HPDE6-E6E7 (cell line): ENCODE results near the gene RHD.
"Not testable (repeated sequence)": the region's sequence is repeated elsewhere in the genome, so short reads cannot be mapped to it uniquely, and the experiment has no call there.

Source experiments
- DNase-seq: peaks from one replicate; pipeline ENCODE4 v3.0.0; 2011; ENCODE audit warnings: missing footprints; ENCODE audit errors: extremely low spot score

The RHD gene

DNA sequence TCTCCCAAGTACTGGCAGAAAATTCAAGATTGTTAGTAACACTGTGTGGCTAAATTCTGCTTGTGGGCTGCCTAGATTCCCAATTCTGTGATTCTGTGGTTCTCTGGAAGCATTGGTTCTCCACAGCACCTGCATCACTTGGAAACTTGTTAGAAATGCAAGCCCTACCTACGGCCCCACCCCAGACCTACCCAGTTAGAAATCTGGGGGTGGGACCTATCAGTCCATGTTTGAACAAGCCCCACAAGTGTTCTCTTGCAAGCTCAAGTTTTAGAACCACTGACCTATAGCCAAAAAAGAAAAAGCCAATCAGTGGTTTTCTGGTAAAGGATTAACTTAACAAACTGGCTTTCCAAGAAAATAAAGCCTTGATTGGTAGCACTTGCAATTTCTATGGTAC, 35.9 kb downstream of the RHD start:
- not testable (repeated sequence) for DNase-seq

DNA sequence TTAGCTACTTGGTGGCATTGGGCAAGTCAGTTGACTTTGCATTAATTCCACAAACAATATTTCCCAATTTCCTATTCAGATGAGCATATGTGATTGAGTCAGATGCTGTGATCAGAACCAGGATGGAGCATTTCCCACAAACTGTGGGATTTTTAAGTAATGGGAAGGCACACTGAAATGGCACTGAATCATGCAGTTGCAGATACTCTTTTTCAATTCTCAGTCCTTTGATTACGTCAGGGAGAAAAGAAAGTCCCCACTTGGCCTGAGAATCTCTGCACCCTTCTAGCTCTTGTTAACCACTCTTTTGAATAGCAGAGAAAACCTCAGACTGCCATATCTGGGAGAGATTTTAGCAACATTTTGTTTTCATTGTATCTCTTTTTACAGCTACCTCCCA, 36.8 kb downstream of the RHD start:
- DNase-seq = not testable (repeated sequence)

DNA sequence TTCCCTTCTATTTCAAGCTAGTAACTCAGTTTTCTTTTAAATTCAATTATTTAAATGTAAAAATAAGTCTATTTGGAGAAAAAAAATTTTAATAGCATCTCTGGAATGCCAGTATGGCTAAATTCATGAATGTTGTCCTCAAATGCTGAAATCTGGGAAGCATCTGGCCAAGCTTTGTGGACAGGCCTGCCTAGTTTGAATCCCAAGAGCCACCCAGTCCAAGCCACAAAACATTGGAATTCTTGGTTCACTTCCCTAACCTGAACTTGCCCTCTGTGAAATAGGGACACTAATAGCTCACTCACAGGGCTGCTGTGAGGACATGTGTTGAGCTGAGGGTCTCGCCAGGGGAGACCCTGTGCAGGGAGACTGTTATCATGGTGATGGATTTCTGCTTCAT, 37.2 kb downstream of the RHD start:
- not testable (repeated sequence) for DNase-seq

DNA sequence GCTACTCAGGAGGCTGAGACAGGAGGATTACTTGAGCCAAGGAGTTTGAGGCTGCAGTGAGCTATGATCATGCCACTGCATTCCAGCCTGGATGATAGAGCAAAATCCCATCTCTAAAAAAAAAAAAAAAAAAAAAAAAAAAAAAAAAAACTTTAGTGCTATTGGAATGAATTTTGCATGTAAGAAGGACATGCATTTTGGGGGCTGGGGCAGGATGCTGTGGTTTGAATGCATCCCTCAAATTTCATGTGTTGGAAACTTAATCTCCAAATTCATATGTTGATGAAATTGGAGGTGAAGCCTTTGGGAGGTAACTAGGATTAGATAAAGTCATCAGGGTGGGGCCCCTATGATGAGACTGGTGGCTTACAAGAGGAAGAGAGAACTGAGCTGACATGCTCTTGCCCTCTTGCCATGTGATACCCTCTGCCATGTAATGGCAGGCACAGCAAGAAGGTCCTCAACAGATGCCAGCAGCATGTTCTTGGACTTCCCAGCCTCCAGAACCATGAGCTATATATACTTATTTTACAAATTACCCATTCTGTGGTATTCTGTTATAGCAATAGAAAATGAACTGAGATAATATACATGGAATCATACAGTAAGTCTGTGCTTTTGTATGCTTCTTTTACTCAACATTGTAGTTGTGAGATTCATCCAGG, 40.6 kb downstream of the RHD start:
- DNase-seq = not testable (repeated sequence)

DNA sequence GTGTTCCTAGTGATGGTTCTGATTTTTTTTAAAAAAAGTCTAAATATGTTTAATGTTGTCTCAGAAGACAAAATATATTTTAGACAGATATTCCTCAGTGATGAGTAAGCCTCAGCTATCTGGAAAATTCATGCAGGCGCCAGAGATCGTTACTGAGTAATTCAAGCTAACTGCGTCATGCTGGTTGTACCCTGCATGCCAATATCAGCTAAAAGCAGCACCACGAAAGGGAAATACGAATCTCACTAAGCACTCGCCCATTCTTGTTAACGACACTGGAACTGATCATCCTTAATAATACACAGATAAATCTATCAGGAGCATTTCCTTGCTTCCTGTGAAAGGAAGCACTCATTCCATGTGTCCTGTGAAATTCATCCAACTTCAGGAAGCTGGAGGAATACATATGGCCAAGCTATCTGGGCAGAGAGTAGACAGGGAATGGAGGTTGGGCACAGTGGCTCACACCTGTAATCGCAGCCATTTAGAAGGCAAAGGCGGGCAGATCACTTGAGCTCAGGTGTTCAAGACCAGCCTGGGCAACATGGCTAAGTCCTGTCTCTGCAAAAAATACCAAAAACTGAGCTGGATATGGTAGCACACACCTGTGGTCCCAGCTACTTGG, 48.1 kb downstream of the RHD start:
- DNase-seq = not testable (repeated sequence)

DNA sequence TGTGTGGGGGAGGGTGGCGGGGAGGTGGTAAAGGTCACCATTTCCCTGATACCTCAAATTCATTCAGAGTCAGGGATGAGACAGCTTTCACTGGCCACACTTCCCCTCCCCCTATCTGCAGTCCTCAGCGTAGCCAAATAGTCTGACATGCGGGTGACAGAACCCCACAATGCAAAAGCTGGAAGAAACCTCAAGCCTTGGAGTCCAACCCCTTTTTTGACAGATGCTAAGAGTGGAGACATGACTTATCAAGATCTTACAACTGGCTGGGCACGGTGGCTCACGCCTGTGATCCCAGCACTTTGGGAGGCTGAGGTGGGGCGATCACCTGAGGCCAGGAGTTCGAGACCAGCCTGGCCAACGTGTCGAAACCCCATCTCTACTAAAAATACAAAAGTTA, 49.8 kb downstream of the RHD start:
- DNase-seq = not testable (repeated sequence)

DNA sequence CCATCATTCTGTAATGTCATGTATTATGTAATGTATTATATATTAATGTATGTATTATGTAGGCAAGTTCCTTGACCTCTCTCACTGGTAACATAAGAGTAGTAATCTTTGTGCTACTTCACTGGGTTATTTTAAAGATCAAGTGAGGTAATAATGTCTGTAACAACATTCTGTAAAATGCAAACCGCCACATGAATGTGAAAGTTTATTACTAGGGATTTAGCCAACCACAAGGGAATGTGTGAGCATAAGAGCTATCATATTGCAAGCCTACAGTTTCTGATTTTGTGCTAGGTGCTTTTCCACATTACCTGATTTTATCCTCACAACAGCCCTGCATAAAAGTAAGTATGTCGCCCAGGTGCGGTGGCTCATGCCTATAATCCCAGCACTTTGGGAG, 52.1 kb downstream of the RHD start:
- not testable (repeated sequence) for DNase-seq

DNA sequence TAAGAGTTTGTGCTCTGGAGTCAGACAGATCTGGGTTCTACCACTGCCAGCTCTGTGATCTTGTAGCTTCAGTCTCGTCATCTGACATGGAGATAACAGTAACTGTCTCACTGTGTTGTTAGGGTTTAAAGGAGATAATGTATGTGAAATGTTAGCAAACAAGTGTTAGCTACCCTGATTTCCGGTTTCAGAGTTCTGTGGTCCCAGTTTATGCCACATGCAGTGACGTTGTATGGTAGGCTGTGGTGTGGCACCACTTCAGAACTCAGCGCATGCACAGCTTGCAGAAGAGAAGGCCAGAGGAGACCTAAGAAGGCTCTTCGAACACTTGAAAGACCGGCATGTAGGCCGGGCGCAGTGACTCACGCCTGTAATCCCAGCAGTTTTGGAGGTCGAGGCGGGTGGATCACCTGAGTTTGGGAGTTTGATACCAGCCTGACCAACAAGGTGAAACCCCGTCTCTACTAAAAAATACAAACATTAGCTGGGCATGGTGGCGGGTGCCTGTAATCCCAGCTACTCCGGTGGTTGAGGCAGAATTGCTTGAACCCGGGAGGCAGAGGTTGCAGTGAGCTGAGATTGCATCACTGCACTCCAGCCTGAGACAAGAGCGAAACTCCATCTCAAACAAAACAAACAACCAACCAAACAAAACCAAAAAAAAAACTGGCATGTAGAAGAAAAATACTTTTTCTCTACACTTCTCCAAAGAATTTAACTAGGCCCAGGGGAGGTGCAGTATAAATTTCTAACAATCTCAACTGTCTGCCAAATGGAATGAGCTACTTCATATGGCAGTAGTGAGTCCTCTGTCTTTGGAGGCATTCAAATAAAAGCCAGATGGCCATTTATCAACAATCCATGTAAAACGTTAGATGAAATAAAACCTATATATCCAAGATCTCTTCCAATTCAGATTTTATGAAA, 55.8 kb downstream of the RHD start:
- DNase-seq = not testable (repeated sequence)

DNA sequence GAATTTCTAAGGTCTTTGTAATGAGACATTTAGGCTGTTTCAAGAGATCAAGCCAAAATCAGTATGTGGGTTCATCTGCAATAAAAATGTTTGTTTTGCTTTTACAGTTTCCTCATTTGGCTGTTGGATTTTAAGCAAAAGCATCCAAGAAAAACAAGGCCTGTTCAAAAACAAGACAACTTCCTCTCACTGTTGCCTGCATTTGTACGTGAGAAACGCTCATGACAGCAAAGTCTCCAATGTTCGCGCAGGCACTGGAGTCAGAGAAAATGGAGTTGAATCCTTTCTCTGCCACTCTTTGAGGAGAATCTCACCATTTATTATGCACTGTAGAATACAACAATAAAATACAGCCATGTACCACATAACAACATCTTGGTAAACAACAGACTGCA, 56.5 kb downstream of the RHD start:
- DNase-seq = not testable (repeated sequence)

DNA sequence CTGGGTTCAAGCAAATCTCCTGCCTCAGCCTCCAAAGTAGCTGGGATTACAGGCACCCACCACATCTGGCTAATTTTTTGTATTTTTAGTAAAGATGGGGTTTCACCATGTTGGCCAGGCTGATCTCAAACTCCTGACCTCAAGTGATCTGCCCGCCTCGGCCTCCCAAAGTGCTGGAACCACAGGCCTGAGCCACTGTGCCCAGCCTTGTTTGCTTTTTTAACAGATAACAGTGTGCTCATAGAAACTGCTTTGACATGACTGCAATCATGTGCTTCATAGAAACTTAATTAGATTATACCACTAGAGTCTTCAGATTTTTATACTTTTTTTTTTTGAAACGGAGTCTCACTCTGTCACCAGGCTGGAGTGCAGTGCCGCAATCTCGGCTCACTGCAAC, 57.0 kb downstream of the RHD start:
- DNase-seq = not testable (repeated sequence)

DNA sequence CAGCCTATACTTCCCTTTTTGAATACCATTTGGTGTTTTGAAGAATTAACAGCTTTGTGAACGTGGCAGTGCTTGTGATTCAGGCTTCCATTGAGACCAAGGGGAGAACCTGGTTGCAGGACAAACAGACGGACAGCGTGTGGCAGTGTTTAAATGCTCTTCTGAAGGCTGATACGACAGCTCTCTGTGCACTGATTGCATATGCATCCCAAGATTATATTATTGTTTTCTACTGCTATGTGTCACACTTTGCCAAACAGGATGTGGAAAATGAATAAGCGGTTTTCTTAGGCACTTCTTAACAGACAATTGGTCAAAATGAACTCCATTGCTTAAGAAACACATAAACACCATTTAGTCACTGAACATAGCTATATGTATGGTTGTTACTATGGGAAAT, 57.6 kb downstream of the RHD start:
- DNase-seq = not testable (repeated sequence)

DNA sequence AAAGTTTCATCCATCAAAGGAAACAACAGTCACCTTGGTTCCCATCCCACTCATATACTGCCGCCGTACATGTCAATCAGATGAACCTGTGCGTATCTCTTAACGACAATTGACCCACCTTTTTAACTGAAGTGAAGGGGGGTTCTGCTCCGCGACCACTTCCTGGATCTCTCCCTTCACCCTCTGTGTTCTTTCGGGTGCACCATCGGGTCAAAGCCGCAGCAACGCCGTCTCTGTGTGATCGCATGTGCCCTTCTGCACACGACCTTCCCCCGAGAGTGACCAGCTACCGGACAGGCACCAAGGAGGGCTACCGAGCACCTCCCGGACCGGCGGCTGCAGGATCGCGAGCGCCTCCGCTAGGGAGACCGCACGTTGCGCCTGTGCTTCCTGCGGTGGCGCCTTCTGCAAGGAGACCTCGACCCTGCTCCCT, 64.6 kb downstream of the RHD start:
- DNase-seq = not testable (repeated sequence)

DNA sequence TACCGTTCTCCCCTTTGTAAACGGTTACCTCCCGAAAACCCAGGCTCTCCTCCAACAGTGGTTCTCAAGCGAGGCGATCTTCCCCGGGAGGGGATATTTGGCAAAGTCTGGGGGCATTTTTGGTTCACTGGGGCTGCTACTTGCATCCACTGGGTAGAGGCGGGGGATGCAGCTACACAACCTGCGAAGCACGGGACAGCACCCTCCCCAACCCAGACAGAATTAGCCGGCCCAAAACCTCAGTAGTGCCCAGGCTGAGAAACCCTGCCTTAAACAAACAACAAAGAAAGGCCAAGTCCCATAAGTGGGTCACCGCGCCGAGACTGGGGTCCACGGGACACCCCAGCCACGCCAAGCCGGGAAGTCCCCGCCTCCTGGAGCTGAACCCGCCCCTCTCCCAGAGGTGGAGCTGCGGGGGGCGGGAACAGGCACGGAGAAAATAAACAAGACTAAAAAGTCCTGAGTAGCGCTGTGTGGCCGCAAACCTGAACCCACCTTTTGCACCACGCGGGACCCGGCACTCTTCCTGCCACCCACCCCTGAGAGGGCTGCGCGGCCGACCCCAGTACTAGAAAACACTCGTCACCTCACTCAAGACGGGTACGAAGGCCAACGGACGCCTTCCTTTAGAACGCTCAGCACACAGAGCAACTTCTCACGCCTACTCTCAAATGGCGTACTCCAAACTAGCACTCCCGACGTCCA, 65.3 kb downstream of the RHD start:
- DNase-seq = not testable (repeated sequence)

DNA sequence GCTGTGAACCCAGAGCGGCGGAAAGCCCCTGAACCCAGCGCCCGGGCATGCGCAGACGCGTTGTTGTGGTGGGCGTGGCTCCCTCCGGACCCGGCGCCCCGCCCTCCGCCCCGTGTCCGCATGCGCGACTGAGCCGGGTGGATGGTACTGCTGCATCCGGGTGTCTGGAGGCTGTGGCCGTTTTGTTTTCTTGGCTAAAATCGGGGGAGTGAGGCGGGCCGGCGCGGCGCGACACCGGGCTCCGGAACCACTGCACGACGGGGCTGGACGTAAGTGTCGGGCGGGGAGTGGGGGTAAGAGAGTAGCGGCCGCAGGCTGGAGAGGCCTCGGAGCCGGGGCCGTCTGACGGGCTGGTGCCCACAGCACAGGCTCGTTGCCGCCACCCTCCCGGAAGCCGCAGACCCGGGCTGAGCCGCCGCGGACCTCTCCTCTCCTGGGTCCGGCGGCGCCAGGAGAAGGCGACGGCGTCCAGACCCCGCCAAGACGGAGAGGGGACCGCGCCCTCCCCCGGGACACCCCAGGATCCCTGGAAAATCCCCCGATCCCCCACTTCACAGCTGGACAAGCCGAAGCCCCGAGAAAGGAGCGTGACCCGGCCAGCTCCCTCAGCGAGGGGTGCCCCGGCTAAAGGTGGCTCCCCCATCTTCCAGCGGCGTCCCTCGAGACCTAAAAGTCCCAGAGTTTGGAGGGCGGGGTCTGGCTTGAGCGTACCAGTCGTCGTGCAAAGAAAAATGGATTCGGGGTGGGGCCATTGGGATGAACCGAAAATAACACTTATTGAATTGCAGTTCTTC, 66.1 kb downstream of the RHD start, which contains the start of gene TMEM50A:
Gene TMEM50A (plus strand): TSS at position 147 of the 794 bp plus-strand sequence. CDS start 2,153 bp downstream, outside the sequence.
- DNase-seq = peak; percentile 81

DNA sequence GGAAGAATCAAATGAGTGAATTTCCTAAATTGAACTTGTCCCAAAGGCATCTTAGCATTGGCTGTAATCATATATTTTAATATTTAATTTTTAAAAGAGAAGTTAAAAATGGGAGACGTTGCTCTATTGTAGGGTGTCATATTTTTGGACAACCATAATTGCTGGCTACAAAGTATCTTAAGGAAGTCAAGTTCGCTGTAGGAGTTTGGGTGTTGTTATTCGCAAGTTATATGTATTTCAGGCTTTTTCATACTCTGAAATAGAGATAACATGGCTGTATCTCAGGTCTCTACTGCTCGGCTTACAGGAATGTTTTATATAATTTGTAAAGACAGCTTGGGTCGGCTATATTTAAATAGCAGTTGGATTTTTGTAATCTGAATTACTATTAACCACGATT, 66.7 kb downstream of the RHD start:
- DNase-seq = no peak

DNA sequence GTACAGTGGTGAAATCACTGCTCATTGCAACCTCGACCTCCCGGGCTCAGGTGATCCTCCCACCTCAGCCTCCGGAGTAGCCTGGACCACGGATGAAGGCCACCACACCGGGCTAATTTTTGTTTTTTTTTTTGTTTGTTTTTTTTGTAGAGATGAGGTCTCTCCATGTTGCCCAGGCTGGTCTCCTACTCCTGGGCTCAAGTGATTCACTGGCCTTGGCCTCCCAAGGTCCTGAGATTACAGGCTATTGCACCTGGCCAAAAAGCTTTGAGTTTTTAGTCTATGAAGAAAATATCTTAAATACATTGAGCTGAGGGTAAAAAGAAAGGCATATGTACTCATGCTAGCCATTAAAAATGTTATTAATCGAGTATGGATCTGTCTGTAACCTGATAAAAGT, 69.4 kb downstream of the RHD start:
- no peak for DNase-seq

DNA sequence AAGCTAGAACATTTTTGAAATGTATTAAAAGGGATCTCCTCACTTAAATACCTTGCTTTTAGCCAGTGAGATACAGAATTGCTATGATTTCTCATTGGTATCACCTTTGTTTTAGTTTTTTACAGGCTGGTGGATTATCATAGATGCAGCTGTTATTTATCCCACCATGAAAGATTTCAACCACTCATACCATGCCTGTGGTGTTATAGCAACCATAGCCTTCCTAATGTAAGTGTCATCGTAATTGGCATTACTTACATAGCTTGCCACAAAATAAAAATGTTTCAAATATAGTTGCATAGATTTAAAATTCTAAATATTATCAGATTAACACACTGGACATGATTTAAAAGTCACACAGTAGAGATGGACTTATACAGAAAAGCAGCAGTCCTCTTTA, 70.5 kb downstream of the RHD start:
- no peak for DNase-seq

DNA sequence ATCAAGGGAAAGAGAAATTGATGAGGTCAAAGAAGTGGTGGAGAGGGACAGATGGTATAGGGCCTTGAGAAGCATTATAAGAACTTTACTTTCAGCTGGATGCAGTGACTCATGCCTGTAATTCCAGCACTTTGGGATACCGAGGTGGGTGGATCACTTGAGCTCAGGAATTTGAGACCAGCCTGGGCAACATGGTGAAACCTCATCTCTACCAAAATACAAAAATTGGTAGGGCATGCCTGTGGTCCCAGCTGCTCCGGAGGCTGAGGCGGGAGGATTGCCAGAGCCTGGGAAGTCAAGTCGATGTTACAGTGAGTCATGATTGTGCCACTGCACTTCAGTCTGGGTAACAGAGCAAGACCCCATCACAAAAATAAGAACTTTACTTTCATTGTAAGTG, 71.6 kb downstream of the RHD start:
- DNase-seq = no peak

DNA sequence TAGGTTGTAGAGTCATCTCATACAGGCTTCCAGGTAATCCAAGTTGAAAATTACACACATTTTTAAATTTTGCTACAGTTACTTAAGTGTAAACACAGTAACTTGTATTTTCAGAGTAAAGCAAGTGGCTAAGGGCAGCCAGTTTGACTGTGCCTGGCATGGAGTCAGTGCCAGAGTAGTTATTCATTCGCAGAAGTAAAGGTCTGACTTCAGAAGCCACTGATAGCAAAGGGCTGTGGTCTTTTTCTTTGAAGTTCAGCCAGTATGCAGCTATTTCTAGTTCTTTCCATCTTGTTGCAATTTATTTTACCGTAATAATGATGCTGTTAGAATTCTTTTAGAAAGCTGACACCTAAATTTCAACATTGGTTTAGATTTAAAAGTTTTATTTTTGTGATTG, 75.2 kb downstream of the RHD start:
- DNase-seq = no peak

DNA sequence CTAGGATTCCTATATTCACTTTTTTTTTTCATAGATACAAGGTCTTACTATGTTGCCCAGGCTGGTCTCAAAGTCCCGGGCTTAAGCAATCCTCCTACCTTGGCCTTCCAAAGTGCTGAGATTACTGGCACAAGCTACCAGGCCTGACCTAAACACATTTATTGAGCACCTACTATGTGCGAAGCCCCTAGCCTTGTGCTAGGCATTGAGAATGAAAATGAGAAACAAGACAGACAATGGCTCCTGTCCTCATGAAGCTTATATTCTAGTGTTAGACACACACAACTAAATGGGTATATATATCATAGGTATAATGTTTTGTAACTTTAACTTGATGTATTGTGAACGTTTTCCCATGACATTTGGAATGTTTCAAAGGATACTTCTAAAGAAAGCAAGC, 77.3 kb downstream of the RHD start:
- no peak for DNase-seq

DNA sequence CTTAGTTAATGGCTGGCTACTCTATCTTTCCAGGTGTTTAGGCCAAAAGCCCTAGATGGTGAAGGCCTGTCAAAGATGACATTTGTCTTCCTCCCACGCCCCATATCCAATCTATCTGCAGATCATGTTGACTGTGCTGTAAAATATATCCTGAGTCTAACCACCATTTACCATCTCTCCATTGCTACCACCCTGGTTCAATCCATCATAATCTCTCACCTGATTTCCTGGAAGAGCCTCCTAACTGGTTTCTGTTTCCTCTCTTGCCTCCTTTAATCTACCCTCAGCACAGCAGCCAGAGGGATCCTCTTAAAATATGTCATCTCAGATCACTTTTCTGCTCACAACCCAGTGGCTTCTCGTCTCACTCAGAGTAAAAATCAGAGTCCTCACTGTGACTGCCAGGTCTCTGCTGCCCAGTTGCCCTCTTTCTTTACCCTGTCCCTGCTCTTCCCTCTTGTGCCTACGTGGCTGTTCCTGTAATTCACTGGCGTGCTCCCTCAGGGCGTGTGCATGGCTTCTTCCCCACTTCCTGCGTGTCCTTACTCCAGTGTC, 83.6 kb downstream of the RHD start:
- no peak for DNase-seq
